Dendritic cell treated with granulocyte-macrophage colony-stimulating factor and Interleukin-4, amounts not matched to agents 40 ng/mL and 50 ng/mL, for 4 days (primary cell): Measurements from ENCODE around the gene LAMA2.

Source experiments
- H3K27ac Mint-ChIP-seq: one replicate; pipeline ENCODE4 v1.8.0; 2022; ENCODE audit warnings: mild to moderate bottlenecking, mixed read lengths
- H3K27me3 Mint-ChIP-seq: one replicate; pipeline ENCODE4 v1.8.0; 2022; ENCODE audit warnings: mild to moderate bottlenecking, mixed read lengths
- H3K36me3 Mint-ChIP-seq: one replicate; pipeline ENCODE4 v1.8.0; 2022; ENCODE audit warnings: low read depth, mixed read lengths
- H3K4me1 Mint-ChIP-seq: one replicate; pipeline ENCODE4 v1.8.0; 2022; ENCODE audit warnings: low read depth, mixed read lengths
- H3K4me3 Mint-ChIP-seq: one replicate; pipeline ENCODE4 v1.8.0; 2022; ENCODE audit warnings: mild to moderate bottlenecking, moderate library complexity, mixed read lengths
- H3K9me3 Mint-ChIP-seq: one replicate; pipeline ENCODE4 v1.8.0; 2022; ENCODE audit warnings: mixed read lengths
- intact Hi-C: fragments of 100-400 bp; cut with micrococcal nuclease; formaldehyde crosslinking; loops from one replicate; pipeline ENCODE4 v1.15.0; 2022

LAMA2 gene

GRCh38 chr6:129335792-129336191 lies 452.9 kb downstream of the LAMA2 start:
- Mint-ChIP-seq H3K27ac (no peak overlapping the region), H3K4me1 (no peaks in the 10 kb centered on the region), H3K9me3 (no peaks in the 10 kb centered on the region), H3K4me3 (no peak overlapping the region), H3K36me3 (no peaks in the 10 kb centered on the region), H3K27me3 (no peaks in the 10 kb centered on the region)
- intact Hi-C loops: no loop called here

DNA sequence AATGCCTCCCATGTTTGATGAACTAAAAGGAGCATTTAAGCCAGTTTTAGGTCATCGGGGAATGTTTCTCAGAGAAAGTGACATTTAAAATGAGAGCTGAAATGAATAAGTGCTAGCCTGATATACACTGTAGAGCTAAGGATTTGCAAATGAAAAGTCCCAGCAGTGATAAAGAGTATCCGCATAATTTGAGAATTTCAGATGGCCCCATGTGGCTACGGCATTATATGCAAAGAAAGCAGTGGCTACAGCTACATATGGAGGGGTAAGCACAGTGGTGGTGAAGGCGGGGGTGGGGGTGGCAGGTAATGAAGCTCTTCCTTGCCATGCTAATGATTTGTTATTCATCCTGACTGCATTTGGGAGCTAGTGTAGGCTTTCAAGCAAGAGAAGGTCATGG lies 455.7 kb downstream of the LAMA2 start:
- no peaks in the 10 kb centered on the region for H3K27me3 Mint-ChIP-seq

GRCh38 chr6:129340983-129341382 lies 458.0 kb downstream of the LAMA2 start:
- Mint-ChIP-seq H3K4me1 (no peaks in the 10 kb centered on the region), H3K9me3 (no peaks in the 10 kb centered on the region), H3K4me3 (no peak overlapping the region), H3K27ac (no peak overlapping the region), H3K36me3 (no peaks in the 10 kb centered on the region), H3K27me3 (peaks cover 2% of the 10 kb centered on the region)
- intact Hi-C loops: no loop called here

More for the DNA sequence above, 455.7 kb downstream of the LAMA2 start:
- intact Hi-C loops: no loop called here
- H3K4me1 Mint-ChIP-seq: no peaks in the 10 kb centered on the region
- no peaks in the 10 kb centered on the region for H3K36me3 Mint-ChIP-seq
- no peak overlapping the region for H3K4me3 Mint-ChIP-seq
- H3K9me3 Mint-ChIP-seq: no peaks in the 10 kb centered on the region
- no peak overlapping the region for H3K27ac Mint-ChIP-seq

GRCh38 chr6:129342243-129342642 lies 459.3 kb downstream of the LAMA2 start:
- Mint-ChIP-seq H3K36me3 (no peaks in the 10 kb centered on the region), H3K27ac (no peak overlapping the region), H3K27me3 (peaks cover 4% of the 10 kb centered on the region), H3K9me3 (no peaks in the 10 kb centered on the region), H3K4me1 (no peaks in the 10 kb centered on the region), H3K4me3 (no peak overlapping the region)
- intact Hi-C loops: no loop called here

DNA sequence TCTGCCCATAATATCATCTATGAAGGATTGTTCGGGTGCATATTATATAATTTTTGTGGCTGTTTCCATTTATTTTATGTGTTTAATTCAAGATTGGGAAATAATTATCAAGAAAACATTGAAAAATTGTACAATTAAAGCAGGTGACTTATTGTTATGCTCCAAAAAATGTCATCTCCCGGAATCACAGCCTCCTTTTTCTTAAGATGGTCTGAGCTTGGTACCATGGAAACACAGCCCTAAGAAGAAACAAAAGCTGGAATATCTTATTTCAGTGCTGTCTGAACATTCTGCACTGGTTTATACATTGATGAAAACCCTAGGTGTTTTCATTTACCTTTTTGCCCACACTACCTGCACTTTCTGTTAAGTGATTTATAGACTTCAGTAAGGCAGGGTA lies 459.9 kb downstream of the LAMA2 start:
- Mint-ChIP-seq H3K36me3 (no peaks in the 10 kb centered on the region), H3K4me1 (no peaks in the 10 kb centered on the region), H3K27me3 (peaks cover 4% of the 10 kb centered on the region), H3K9me3 (no peaks in the 10 kb centered on the region), H3K27ac (no peak overlapping the region), H3K4me3 (no peak overlapping the region)
- intact Hi-C loops: no loop called here

DNA sequence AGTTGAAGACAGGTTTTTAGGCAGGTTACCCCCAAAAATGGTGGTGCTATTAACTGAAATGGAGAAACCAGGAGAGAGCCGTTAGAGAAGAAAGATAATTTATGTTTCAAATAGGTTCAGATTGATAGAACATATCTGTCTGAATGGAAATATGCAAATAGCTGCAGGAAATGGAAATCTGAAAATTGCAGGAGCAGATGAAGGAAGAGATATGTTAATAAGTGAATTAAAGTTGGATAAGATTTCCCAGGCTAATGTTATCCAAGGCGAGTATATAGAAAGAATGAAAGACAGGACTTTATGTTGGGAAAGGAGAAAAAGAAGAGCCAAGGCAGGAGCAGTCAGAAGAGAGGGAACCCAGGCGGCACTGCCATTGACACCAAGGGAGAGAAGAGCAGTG lies 461.4 kb downstream of the LAMA2 start:
- no peaks in the 10 kb centered on the region for H3K9me3 Mint-ChIP-seq
- H3K27ac Mint-ChIP-seq: no peak overlapping the region
- H3K27me3 Mint-ChIP-seq: peaks cover 4% of the 10 kb centered on the region
- intact Hi-C loops: no loop called here
- no peak overlapping the region for H3K4me3 Mint-ChIP-seq
- no peaks in the 10 kb centered on the region for H3K4me1 Mint-ChIP-seq
- H3K36me3 Mint-ChIP-seq: no peaks in the 10 kb centered on the region

GRCh38 chr6:129345890-129346289 lies 463.0 kb downstream of the LAMA2 start:
- no peaks in the 10 kb centered on the region for H3K36me3 Mint-ChIP-seq
- H3K4me1 Mint-ChIP-seq: no peaks in the 10 kb centered on the region
- H3K4me3 Mint-ChIP-seq: no peak overlapping the region
- intact Hi-C loops: no loop called here
- H3K27me3 Mint-ChIP-seq: peaks cover 4% of the 10 kb centered on the region
- H3K9me3 Mint-ChIP-seq: no peaks in the 10 kb centered on the region
- H3K27ac Mint-ChIP-seq: no peak overlapping the region

DNA sequence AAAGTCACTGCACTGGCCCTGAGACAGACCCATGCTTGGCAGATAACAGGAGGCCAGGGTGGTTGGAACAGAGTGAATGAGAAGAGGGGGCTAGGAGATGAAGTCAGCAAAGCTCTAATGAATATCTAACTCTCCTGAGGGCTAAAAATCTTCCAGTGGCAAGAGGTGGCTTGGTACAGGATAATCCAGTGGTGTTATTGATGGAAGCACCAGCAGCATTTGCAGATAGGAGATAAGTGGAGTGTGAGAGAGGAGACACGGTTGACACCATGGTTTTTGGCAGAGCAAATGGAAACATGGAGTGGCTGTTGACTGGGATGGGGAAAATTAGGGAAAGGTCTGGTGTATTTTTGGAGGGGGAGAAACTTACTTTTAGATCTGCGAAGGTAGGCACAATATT lies 464.0 kb downstream of the LAMA2 start:
- H3K36me3 Mint-ChIP-seq: no peaks in the 10 kb centered on the region
- H3K27me3 Mint-ChIP-seq: peaks cover 4% of the 10 kb centered on the region
- intact Hi-C loops: no loop called here
- no peak overlapping the region for H3K4me3 Mint-ChIP-seq
- H3K9me3 Mint-ChIP-seq: no peaks in the 10 kb centered on the region
- no peak overlapping the region for H3K27ac Mint-ChIP-seq
- H3K4me1 Mint-ChIP-seq: no peaks in the 10 kb centered on the region

DNA sequence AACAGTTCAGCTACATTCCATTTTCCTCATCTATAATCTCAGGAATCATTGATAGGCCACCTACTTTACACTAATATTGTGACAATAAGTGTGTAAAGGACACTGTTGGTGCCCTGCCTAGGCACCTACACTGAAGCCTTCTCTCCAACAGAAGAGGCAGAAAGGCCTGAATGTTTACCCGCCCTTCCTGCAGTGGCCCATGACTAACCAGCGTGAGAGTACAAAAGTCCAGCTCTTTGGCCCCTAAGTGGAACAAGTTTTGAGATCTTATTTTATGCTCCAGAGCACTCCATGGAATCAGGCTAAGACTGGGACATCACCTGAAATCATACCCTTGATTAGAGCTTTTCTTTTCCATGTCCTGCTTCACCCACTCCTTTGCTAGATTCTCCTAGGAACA lies 467.3 kb downstream of the LAMA2 start:
- Mint-ChIP-seq H3K27ac (no peak overlapping the region), H3K36me3 (no peaks in the 10 kb centered on the region), H3K9me3 (no peaks in the 10 kb centered on the region), H3K27me3 (peaks cover 2% of the 10 kb centered on the region), H3K4me1 (no peaks in the 10 kb centered on the region), H3K4me3 (no peak overlapping the region)
- intact Hi-C loops: no loop called here

GRCh38 chr6:129351807-129352206 lies 468.9 kb downstream of the LAMA2 start:
- H3K4me1 Mint-ChIP-seq: no peaks in the 10 kb centered on the region
- intact Hi-C loops: no loop called here
- no peak overlapping the region for H3K4me3 Mint-ChIP-seq
- no peaks in the 10 kb centered on the region for H3K9me3 Mint-ChIP-seq
- H3K27me3 Mint-ChIP-seq: no peaks in the 10 kb centered on the region
- H3K36me3 Mint-ChIP-seq: no peaks in the 10 kb centered on the region
- no peak overlapping the region for H3K27ac Mint-ChIP-seq

DNA sequence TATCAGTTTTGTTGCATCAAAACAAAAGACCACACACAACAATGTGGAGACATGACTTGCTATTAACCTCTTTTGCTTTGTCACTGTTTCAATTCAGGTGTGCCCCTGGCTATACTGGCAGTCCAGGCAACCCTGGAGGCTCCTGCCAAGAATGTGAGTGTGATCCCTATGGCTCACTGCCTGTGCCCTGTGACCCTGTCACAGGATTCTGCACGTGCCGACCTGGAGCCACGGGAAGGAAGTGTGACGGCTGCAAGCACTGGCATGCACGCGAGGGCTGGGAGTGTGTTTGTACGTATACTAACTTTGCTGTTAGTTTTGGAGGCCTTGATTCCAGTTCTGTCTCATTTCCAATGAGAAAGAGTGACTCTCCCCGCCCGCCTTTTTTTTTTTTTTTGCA lies 470.1 kb downstream of the LAMA2 start:
- no peak overlapping the region for H3K27ac Mint-ChIP-seq
- intact Hi-C loops: no loop called here
- H3K36me3 Mint-ChIP-seq: no peaks in the 10 kb centered on the region
- H3K9me3 Mint-ChIP-seq: no peaks in the 10 kb centered on the region
- no peaks in the 10 kb centered on the region for H3K4me1 Mint-ChIP-seq
- no peak overlapping the region for H3K4me3 Mint-ChIP-seq
- H3K27me3 Mint-ChIP-seq: no peaks in the 10 kb centered on the region

- intact Hi-C loops: no loop called here
- Mint-ChIP-seq H3K27me3 (no peaks in the 10 kb centered on the region), H3K27ac (no peak overlapping the region), H3K4me3 (no peak overlapping the region), H3K36me3 (no peaks in the 10 kb centered on the region), H3K9me3 (no peaks in the 10 kb centered on the region), H3K4me1 (no peaks in the 10 kb centered on the region)
Observed at GRCh38 chr6:129356129-129356528, 473.2 kb downstream of the LAMA2 start.

DNA sequence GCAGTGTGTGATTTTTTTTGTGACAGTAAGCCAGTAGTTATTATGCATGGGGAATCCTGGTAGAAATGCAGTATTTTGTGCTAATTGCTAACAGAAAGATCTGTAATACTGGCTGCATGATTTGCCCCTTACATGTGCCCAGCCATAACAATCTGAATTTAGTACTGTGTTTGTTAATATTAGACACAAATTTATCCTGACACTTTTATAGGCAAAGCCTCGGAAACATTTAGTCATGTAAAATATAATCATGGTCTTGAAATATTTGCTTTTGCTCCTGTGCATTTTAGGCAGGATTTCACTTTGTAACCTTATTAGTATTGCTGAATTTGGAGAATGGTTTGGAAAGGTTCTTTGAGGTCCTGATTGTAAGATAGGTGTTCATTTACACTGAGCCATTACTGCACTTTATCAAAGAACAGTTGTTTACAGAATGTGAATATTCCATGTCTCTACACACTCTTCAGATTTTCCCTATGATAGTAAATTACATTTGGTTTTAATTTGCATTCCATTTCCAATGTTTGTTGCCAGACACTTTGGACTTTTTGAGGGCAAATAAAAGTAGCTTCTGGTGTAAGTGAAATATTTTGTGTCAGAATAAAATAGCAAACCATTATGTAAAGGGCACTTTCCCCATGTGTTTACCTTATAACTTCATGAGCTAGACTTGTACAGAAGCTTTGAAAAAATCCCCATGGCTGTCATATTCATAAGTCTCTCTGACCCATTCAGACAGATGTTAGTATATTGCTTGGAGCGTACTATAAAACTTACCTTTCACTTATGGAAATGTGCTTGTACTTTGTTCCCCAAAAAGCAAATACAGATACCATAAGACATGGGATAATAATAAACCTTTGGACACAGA lies 477.1 kb downstream of the LAMA2 start:
- no peaks in the 10 kb centered on the region for H3K27me3 Mint-ChIP-seq
- H3K4me1 Mint-ChIP-seq: no peaks in the 10 kb centered on the region
- H3K4me3 Mint-ChIP-seq: no peak overlapping the region
- no peaks in the 10 kb centered on the region for H3K36me3 Mint-ChIP-seq
- H3K9me3 Mint-ChIP-seq: no peaks in the 10 kb centered on the region
- intact Hi-C loops: no loop called here
- no peak overlapping the region for H3K27ac Mint-ChIP-seq

GRCh38 chr6:129360682-129360955 lies 477.7 kb downstream of the LAMA2 start:
- H3K27ac Mint-ChIP-seq: no peak overlapping the region
- H3K36me3 Mint-ChIP-seq: no peaks in the 10 kb centered on the region
- H3K27me3 Mint-ChIP-seq: no peaks in the 10 kb centered on the region
- no peaks in the 10 kb centered on the region for H3K9me3 Mint-ChIP-seq
- intact Hi-C loops: no loop called here
- H3K4me3 Mint-ChIP-seq: no peak overlapping the region
- no peaks in the 10 kb centered on the region for H3K4me1 Mint-ChIP-seq

- Mint-ChIP-seq H3K4me1 (no peaks in the 10 kb centered on the region), H3K27me3 (peaks cover 3% of the 10 kb centered on the region), H3K9me3 (no peaks in the 10 kb centered on the region), H3K36me3 (no peaks in the 10 kb centered on the region), H3K27ac (no peak overlapping the region), H3K4me3 (no peak overlapping the region)
- intact Hi-C loops: no loop called here
Observed at GRCh38 chr6:129364037-129364436, 481.1 kb downstream of the LAMA2 start.
